ENCODE results near the gene SLC25A3. TPM values are rescaled to one million over a fixed set of nuclear protein-coding genes. Genes with fewer than 3 reads are reported as not detected.

SLC25A3 gene
- total and polyA plus RNA-seq, 4 donors: 223 to 400 (median 292) TPM

DNA sequence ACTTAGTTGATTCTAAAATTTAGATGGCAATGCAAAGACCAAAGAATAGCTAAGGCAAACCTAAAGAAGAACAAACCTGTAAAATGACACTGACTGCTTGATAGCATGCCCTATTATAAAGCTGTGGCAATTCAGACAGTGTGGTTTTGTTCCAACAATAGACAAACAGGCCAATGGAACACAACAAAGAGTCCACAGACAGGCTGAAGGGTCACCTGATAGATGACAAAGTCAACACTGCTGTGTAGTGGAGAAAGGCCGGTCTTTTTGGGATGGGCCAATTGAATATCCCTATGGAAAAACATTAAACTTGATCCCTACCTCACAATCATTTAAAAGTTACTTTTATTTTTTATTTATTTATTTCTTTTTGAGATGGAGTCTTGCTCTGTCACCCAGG lies 33.8 kb upstream of the SLC25A3 start:
- Histone ChIP-seq H3K36me3 (ENCODE audit: control insufficient read depth in 4 of 4, insufficient read depth in 3 of 4, low read depth in 1 of 4, low read length in 3 of 4) (no peaks in the 10 kb centered on the region), H3K4me1 (ENCODE audit: control insufficient read depth in 4 of 4, insufficient read depth in 4 of 4, low read length in 3 of 4) (no peaks in the 10 kb centered on the region), H3K27me3 (ENCODE audit: control insufficient read depth in 4 of 4, insufficient read depth in 4 of 4, low read length in 3 of 4) (no peaks in the 10 kb centered on the region), H3K4me3 (ENCODE audit: low read depth in 1 of 3, low read length in 3 of 3) (no peak overlapping the region), H3K27ac (ENCODE audit: low read depth in 1 of 2, low read length in 2 of 2) (no peak overlapping the region), H3K9ac (ENCODE audit: low read depth in 1 of 2, low read length in 2 of 2) (no peak overlapping the region), H3K9me3 (ENCODE audit: control insufficient read depth in 4 of 4, low read length in 3 of 4) (no peaks in the 10 kb centered on the region)
- WGBS: 92% methylated on average over 1 of the region's 1 CpG
- DNase-seq (ENCODE audit: low spot score): no peak
- no peak for TF ChIP-seq RXRA (IDR thresholded peaks at IDR 0.05)
- TF ChIP-seq REST (IDR thresholded peaks at IDR 0.05): no peak
- TF ChIP-seq HNF4A (conservative IDR thresholded peaks at IDR 0.05): no peak
- no peak for TF ChIP-seq TAF1 (conservative IDR thresholded peaks at IDR 0.05)
- no peak for TF ChIP-seq RAD21 (IDR thresholded peaks at IDR 0.05)

- no peak for DNase-seq (ENCODE audit: low spot score)
- no peak for TF ChIP-seq FOXA1 (IDR thresholded peaks at IDR 0.05)
- TF ChIP-seq JUND (IDR thresholded peaks at IDR 0.05): no peak
- TF ChIP-seq, protein P1, sequence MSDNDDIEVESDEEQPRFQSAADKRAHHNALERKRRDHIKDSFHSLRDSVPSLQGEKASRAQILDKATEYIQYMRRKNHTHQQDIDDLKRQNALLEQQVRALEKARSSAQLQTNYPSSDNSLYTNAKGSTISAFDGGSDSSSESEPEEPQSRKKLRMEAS (IDR thresholded peaks at IDR 0.05): no peak
- TF ChIP-seq SP1 (IDR thresholded peaks at IDR 0.05): no peak
- 72% methylated on average over 3 of the region's 3 CpGs for WGBS
These were observed 31.6 kb upstream of the SLC25A3 start for GRCh38 chr12:98561846-98562245.

GRCh38 chr12:98572010-98572409 lies 21.5 kb upstream of the SLC25A3 start:
- DNase-seq (ENCODE audit: low spot score): no peak

More at GRCh38 chr12:98561846-98562245, 31.6 kb upstream of the SLC25A3 start:
- Histone ChIP-seq H3K27ac (ENCODE audit: low read depth in 1 of 2, low read length in 2 of 2) (no peak overlapping the region), H3K27me3 (ENCODE audit: control insufficient read depth in 4 of 4, insufficient read depth in 4 of 4, low read length in 3 of 4) (no peaks in the 10 kb centered on the region), H3K36me3 (ENCODE audit: control insufficient read depth in 4 of 4, insufficient read depth in 3 of 4, low read depth in 1 of 4, low read length in 3 of 4) (no peaks in the 10 kb centered on the region), H3K9ac (ENCODE audit: low read depth in 1 of 2, low read length in 2 of 2) (no peak overlapping the region), H3K4me3 (ENCODE audit: low read depth in 1 of 3, low read length in 3 of 3) (no peak overlapping the region), H3K9me3 (ENCODE audit: control insufficient read depth in 4 of 4, low read length in 3 of 4) (no peaks in the 10 kb centered on the region), H3K4me1 (ENCODE audit: control insufficient read depth in 4 of 4, insufficient read depth in 4 of 4, low read length in 3 of 4) (no peaks in the 10 kb centered on the region)

More at GRCh38 chr12:98572010-98572409, 21.5 kb upstream of the SLC25A3 start:
- H3K4me3 ChIP-seq (ENCODE audit: low read depth in 1 of 3, low read length in 3 of 3): no peak overlapping the region
- peaks cover 0 to 15% (median 6%) of the 10 kb centered on the region in 4 donors for H3K4me1 ChIP-seq (ENCODE audit: control insufficient read depth in 4 of 4, insufficient read depth in 4 of 4, low read length in 3 of 4)
- no peaks in the 10 kb centered on the region for H3K9me3 ChIP-seq (ENCODE audit: control insufficient read depth in 4 of 4, low read length in 3 of 4)
- H3K36me3 ChIP-seq (ENCODE audit: control insufficient read depth in 4 of 4, insufficient read depth in 3 of 4, low read depth in 1 of 4, low read length in 3 of 4): no peaks in the 10 kb centered on the region
- no peak overlapping the region for H3K9ac ChIP-seq (ENCODE audit: low read depth in 1 of 2, low read length in 2 of 2)
- H3K27ac ChIP-seq (ENCODE audit: low read depth in 1 of 2, low read length in 2 of 2): no peak overlapping the region
- TF ChIP-seq REST (IDR thresholded peaks at IDR 0.05) (no peak), CTCF (IDR thresholded peaks at IDR 0.05; ENCODE audit: low read depth, low read length, missing input control) (peak; percentile 18), RAD21 (IDR thresholded peaks at IDR 0.05) (peak; percentile 6 to 56)
- WGBS: 85% methylated on average over 2 of the region's 2 CpGs
- H3K27me3 ChIP-seq (ENCODE audit: control insufficient read depth in 4 of 4, insufficient read depth in 4 of 4, low read length in 3 of 4): no peaks in the 10 kb centered on the region

Data from liver (tissue), 9 donors.